GM19463 (cell line): ENCODE results near the gene DCAF12.

Source experiments
- ATAC-seq: cut with Tn5 transposase; IDR thresholded peaks from one replicate; pipeline ENCODE4 v1.9.1; 2021; ENCODE audit warnings: mild to moderate bottlenecking, moderate library complexity; ENCODE audit not compliant: unreplicated experiment

Gene DCAF12

DNA sequence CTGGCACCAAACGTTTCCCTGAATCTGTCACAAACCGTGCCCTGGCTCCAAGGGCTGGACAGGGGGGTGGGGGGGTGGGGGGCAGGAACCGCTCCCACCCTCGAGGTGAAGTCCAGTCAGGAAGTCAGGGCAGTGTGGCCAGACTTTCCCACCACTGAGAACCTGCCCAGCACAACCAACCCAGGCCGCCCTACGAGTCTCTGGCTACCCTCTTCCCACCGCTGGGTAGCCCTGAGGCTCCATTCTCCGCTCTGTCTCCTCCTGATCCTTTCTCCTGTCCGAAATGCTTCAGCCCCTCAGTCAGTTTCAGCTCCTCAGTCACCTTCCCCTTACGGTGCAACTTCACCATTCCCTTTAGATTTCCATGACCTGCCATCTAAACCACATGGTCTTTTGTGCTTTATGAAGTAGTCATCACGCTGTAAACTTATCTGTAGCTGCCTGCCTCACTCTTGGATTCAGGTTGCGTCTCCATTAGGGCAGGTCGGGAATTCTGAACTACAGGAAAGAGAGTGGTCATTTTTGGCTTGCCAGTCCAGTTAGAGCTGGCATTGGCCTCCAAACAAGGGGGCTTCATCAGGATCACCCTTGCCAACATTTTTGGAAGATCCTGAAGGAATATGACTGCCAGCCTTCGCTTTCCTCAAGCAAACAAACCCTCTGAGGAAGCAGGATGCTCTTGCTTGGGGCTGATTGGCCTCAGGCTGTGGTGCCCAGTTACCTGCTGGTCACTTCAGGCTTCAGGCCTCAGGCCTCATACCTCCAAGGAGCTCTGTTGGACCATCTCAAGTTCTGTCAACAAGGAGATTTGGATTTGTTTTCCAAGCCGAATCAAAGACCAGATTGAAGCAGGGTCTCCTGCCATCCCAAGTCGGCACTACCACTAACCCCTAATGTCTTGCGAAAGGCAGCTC, 794 bp upstream of the DCAF12 start:
- no peak for ATAC-seq

DNA sequence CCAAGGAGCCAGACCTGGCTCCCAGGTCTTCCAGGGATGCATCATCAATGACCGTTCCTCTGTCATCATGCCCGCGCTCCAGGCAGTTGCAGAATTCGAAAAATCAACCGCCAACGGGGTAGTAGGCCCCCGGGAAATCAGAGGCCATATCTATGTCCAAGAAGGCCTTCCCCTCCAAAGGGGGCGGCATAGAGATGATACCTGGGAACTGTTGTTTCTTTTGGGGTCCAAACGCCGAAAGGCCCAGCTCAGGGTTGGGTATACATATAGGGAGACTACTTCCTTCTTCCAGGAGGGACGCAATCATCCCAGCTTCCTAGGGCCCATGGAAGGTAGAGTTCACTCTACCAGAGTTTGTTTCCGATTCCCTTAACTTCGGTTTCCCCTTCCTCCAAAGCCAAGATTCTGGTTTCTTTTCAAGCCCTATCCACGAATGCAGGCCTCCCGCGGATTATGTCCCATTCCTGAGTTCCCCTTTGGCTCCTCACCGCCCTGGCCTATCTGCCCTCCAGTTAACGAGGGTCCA, 754 bp downstream of the DCAF12 start:
- no peak for ATAC-seq

DNA sequence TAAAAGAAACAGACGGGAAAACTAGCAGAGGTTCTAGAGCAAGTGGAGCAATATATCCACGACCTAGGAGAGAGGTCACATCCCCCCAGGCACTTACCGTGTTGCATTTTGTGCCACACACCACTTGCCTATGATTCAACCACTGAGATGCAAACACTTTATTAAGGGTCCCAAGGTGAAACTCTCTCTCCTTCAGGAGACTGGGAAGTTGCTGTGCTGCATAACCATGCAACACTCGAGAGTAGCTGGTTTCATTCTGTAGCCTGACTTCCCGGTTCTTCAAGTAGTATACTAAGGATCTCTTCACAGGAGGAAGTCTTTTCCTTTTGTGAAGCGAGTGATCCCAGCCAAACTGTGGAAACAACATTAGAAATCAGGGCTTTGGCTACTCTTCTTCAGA, 1.6 kb downstream of the DCAF12 start:
- ATAC-seq = no peak

DNA sequence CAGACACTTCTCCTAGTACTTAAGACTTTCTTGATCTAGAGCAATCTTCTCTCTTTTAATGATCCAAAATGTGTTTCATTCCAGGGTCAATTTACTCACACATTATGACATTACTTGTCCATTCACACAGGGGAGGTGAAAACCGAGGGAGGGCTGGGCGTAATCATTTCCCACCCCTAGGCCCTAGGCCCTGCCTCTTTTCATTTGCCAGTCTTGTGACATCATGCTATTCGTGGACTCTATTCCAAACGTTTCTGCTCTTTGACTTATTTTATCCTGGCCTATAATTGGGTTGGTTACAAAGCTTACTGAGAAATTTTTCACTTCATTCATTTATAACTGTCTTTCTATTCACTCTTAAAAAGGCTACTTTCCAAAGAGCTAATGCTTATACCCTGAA, 2.4 kb downstream of the DCAF12 start:
- ATAC-seq = no peak

DNA sequence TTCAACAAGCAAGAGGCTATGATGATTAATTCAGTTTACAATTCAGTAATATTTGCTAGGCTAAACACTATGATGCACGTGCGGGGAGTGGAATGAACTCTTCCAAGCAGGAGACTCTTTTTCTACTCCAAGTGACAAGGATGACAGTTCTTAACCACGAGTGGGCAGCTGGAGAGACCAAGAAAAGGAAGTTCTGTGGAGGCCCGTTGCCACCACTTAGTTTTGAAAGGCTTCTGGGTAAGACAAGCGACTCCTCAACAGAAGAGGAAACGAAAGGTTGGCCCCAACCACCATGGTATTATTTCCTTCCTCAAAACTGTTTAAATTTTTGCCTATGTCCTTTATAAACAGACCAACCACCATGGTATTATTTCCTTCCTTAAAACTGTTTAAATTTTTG, 2.8 kb downstream of the DCAF12 start:
- peak; percentile 49 for ATAC-seq

DNA sequence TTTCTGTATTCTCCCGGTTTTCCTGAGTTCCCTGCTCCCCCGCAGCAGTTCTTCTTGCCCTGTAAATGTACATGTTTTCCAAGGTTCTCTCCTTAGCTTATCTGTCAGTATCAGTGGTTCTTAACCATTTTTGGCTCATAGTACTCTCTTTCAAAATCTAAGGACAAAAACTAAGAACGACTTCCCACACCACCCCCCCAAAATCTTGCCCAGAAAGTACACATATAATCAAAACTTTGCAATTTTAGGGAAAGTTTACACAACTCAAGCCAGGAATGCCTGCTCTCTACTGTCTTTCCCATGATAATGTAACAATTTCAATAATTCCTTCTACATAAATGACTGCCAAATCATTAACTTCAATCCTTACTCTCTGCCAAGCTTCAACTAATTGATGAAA, 4.5 kb downstream of the DCAF12 start:
- ATAC-seq = no peak

DNA sequence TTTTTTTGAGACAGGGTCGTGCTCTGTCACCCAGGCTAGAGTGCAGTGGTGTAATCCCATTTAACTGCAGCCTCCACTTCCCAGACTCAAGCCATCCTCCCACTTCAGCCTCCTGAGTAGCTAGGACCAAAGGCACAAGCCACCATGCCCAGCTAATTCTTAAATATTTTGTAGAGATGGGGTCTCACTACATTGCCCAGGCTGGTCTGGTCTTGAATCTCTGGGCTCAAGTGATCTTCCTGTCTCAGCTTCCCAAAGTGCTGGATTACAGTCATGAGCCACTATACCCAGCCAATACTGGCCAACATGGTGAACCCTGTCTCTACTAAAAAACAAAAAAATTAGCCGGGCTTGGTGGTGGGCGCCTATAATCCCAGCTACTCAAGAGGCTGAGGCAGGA, 6.8 kb downstream of the DCAF12 start:
- no peak for ATAC-seq

DNA sequence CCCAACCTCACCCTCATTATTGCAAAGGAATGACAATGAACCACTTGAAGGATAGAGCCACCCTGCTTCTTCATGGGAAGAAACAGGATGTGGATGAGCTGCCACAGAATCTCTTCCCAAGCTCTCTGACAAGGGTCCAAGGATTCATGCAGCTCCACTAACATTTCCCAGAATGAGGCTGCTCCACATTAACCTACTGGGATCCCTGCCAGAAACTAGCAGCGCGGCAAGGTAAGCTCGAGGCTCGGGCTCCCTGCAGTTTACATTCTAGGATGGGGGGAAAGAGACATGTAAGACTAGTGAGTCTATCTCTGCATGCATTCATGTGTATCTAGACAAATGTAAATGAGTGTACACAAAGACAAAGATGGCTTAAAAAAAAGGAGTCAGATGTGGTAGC, 12.1 kb downstream of the DCAF12 start:
- no peak for ATAC-seq

DNA sequence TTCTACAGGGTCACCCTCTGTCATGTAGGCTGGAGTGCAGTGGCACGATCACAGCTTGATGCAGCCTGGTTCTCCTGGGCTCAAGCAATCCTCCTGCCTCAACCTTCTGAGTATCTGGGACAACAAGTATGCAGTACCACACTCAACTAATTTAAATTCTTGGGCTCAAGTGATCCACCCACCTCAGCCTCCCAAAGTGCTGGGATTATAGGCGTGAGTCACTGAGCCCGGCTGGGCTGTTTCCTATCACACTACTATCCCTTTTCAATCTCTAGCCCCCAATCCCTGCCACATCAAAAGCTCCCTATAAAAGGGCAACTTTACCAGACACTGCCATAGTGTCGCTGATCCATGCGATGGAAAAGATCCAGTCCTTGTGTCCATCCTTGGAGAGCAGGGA, 20.4 kb downstream of the DCAF12 start:
- no peak for ATAC-seq

DNA sequence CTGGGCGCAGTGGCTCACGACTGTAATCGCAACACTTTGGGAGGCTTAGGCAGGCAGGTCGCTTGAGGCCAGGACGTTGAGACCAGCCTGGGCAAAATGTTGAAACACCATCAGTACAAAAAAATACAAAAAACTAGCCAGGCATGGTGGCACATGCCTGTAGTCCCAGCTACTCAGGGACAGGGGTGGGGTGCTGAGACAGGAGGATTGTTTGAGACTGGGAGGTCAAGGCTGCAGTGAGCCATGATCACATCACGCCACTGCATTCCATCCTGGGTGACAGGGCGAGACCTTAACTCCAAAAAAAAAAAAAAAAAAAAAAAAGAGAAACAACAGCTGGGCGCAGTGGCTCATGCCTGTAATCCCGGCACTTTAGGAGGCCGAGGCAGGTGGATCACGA, 23.7 kb downstream of the DCAF12 start:
- no peak for ATAC-seq

DNA sequence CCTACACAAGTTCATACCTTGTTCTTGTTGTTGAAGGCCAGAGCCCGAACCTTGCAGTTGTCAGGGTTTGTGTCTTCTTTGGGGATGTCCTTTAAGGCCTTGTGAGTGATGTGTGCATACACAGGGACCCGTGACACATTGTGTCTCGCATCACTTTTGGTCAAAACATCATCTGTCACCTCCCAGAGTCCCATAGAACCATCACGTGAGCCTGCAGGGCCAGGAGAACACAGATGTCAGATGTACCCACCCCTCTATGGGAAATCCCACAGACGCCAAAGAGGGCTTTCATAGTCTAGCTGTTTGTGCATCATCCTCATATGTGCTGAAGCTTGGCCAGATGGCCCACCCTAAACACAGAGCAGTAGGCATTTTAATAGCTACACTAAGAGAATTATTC, 28.2 kb downstream of the DCAF12 start:
- ATAC-seq = peak; percentile 59

DNA sequence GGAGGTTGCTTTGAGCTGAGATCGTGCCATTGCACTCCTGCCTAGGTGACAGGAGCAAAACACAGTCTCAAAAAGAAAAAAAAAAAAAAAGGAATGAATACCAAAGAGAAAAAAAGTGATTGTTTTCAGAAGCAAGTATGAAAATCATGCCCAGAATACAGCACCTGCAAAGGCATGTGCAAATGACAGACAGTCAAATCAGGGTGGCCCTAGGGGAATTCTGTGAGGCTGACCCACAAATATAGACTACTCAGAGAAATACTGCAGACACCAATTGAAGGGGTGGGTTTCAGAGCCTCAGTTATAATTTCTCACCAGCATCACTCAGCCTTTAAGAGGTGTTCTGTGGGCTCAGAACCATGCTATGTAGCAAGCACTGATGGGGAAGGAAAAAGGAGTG, 28.6 kb downstream of the DCAF12 start:
- peak; percentile 88 for ATAC-seq

DNA sequence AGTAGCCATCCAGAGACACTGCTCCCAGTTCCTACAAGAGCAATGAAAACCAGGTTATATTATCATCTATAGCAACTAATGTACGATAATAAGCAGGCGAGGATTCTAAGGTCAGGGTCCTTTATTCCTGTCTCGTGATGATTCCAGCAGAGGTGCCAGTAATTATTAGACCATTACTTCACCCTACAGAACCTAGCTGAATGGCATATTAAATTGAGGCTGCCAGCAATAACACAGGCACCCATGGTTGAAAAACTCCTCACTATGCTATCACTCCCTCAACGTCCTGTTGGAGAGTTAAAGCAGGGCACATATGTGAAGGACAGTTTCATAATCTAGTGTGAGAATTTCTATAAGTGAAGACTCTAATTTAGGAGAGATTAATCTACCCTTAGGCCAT, 29.7 kb downstream of the DCAF12 start:
- ATAC-seq = no peak

DNA sequence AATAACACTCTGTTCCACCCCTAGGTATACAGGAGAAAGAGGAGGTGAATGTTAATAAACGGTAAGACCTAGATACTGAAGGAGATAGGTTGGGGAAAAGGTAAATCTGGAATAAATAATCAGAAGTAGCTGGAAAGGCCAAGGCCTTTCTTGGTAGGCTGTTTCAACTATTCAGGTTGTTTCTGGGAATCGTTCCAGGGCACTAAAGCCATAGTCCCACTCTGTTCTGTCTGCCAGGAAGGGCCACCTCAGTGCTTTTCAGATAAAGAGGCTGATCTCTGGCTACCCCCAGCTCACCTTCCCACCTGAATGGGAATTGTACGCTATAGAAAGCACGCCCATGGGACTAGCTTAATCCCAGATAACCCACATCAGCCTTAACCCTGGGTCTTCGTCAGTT, 32.9 kb downstream of the DCAF12 start:
- no peak for ATAC-seq

DNA sequence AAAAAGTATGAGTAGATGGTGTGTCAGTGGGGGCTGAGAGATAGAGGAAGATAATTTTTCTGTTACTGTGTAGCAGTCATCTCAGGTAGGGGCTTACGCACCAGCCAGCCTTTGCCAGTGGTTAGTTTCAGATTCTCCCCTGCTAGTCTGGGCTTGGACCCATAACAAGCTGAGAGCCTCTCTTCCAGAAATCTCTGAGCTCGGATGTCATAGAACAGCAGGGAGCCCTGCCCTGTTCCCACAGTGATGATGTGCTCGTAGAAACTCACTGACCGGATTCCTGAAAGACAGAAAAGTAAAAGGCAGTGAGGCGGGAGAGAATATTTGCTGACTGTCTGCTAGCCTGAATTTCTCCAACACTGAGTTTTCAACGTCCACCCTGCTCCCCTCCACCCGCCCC, 37.2 kb downstream of the DCAF12 start:
- ATAC-seq = no peak

DNA sequence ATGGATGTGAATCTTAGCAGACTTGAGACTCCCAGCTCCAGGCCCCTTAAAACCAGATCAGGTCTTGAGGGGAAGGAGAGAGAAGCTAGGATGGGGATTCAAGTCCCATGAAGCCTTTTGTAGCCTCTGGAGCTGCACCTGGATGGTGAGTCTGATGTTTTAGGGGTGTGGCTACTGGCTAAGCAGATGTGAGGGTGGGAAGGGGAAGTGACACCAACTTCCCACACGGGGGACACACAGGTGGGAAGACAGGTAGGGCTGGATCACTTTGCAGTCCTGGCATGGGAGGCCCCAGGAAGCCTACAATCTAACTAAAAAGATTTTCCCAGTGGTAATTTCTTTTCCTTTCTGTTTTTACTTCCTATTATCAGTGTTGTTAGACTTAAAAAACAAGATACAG, 39.1 kb downstream of the DCAF12 start:
- no peak for ATAC-seq

DNA sequence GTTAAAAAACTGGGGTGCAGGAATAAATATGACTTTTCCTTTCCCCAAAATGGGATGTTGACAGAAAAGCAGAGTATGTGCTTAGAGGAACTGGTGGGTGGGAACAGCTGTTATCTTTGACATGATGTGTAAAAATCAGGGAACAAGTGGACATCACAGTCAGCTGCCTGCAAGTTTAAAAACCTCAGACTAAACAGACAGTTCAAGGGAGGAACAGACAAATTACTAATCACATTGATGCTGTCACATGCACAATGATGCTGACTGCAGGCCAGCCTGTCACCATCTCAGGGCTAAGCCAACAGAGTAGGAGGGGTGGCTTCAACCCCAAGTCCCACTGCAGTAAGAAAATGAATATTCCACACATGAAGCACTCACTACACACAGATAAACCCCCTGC, 39.6 kb downstream of the DCAF12 start:
- ATAC-seq = no peak

DNA sequence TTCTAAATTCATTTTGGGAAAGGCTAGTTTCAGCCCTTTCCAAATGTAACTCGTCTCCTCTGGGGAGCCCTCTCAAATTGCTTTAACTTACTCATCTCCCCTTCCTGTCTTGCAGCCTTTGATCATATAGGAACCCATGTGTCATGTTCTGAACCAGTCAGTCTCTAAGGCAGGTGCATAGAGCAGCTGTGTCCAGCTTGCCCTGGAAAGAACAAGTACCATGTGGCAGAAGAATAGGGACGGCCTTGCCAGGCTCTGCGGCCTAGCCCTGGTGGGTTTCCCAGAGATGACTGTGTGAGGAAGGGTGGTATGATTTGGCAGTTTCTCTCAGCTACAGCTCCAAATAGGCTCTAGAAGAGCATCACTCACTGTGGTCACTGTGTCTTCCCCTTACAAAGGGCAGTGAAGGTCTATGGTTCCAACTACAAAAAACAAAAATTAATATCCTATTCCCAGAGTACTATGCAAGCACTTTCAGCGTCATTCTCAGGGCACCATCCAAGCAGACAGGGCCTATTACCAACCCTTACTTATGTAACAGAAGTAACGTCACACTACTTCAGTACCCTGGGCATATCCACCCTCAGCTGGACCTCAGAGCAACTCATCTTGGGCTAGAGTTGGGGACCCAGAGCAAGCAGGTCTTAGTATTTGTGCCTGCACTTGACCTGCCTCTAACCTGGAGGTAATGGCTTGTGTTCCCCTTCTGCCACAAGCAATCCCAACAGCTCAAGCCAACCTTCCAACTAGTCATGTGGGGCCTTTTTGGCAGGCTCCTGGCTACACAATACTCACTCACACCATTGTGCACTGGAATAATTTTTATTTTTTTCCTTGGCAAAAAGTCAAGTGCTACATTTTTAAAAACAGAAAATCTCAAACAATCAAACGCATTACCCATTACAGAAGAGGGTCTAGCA, 40.7 kb downstream of the DCAF12 start:
- no peak for ATAC-seq

DNA sequence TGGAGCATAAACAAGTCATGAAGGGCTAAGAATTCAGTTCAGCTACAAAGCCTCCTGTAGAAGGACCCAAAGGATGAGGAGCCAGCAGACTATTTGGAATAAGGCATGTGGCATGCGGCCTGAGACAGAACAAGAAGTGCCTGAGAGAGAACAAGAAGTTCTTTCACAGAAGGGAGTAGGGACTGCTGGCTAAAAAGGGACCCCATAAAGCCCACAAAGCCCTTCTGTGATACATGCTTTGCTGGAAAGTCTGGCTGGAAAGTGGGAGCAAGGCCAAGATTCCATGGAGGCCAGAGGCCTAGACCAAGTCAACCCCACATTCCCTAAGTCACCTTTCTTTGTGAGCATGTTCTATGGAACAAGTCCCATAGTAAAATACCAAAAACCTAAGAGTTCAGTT, 41.9 kb downstream of the DCAF12 start:
- no peak for ATAC-seq

DNA sequence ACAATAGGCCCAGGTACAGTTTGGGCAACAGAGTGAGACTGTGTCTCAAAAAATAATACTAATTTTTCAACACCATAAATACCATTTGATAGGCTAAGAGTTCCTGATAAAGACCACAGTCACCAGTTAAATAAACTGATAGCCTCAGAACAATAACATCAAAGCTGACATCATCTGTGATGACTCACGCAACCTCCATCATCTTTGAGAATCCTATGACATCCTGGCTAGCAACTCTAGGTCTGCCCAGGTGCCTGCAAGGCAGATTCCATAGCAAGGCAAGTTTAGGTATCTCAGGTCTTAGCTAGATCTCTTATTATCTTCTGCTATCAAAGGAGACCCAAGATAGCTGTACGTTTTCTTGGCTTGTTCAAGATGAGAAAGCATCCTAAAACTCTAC, 47.3 kb downstream of the DCAF12 start:
- no peak for ATAC-seq

DNA sequence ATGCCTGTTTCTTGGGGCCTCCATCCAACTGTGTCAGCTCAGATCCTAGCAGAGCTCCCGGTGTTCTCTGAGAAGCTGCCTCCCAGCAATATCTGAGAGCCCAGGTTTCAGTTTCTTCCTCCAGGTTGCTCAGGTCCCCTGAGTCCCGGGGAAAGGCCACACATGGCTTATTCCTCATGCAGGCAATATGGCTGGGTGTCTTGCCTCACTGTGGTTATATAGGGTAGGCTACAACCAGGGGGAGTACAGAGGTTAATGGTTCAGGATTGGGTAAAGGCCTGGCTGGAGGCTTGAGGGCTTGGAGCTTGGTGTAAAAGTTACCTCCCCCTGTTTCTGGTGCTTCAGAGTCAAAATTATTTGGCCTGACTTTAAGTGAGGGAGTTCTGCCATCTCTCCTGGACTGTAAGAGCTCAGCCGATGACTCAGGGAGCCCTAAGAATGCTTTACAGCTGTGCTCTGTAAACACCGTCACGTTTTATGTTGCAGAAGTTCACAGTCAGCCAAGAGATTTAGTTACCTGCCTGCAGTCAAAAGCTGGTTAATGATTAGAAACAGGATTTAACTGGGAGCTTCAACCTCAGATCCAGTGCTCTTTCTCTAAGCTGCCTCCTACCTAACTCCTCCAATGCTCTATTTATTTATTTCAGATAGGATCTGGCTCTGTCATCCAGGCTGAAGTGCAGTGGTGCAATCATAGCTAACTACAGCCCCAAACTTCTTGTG, 53.5 kb downstream of the DCAF12 start:
- no peak for ATAC-seq
